Astrocyte (in vitro differentiated cells and primary cell): ENCODE data around the gene CPLX3.

Source experiments
- EZH2 ChIP-seq: IDR thresholded peaks from 2 replicates; pipeline ENCODE4 v1.6.1; 2012; ENCODE audit warnings: mild to moderate bottlenecking, low read length, inconsistent platforms; ENCODE audit not compliant: insufficient read depth
- TF ChIP-seq, protein P1 (sequence below): IDR thresholded peaks from 2 replicates; pipeline ENCODE4 v1.5.1; 2011; ENCODE audit warnings: low read depth, mild to moderate bottlenecking, inconsistent platforms, low read length, moderate library complexity; ENCODE audit not compliant: insufficient read depth

DNA sequence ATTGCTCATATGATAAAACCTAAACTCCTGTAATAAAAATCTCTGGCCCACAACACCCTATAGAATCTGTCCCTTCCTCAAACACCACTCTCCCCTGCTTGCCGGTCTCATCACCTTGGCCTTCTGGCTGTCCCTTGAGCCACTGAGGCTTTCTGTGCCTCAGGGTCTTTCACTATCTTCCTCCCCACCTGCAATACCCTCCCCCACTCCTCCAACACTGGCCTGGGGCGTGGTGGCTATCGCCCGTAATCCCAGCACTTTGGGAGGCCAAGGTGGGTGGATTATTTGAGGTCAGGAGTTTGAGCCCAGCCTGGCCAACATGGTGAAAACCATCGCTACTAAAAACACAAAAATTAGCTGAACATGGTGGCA lies 47.8 kb upstream of the CPLX3 start:
- TF ChIP-seq, protein P1, sequence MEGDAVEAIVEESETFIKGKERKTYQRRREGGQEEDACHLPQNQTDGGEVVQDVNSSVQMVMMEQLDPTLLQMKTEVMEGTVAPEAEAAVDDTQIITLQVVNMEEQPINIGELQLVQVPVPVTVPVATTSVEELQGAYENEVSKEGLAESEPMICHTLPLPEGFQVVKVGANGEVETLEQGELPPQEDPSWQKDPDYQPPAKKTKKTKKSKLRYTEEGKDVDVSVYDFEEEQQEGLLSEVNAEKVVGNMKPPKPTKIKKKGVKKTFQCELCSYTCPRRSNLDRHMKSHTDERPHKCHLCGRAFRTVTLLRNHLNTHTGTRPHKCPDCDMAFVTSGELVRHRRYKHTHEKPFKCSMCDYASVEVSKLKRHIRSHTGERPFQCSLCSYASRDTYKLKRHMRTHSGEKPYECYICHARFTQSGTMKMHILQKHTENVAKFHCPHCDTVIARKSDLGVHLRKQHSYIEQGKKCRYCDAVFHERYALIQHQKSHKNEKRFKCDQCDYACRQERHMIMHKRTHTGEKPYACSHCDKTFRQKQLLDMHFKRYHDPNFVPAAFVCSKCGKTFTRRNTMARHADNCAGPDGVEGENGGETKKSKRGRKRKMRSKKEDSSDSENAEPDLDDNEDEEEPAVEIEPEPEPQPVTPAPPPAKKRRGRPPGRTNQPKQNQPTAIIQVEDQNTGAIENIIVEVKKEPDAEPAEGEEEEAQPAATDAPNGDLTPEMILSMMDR = no peak
- TF ChIP-seq EZH2 = no peak
